HCT116 (cell line): Measurements from ENCODE around the gene PPP1CC.

ENCODE experiments used
- CTCF ChIP-seq, 3 experiments: fragments of 200-600 bp in 1 of 3; sonication (generic) in 1 of 3; IDR thresholded peaks in 2 of 3; conservative IDR thresholded peaks in 1 of 3; 2 replicates each; pipeline ENCODE4 v1.5.1; 2012 to 2017; ENCODE audit warnings: low read depth in 2 of 3, low read length in 2 of 3, antibody characterized with exemption in 1 of 3, borderline replicate concordance in 1 of 3, control low read depth in 1 of 3, mild to moderate bottlenecking in 1 of 3, mixed read lengths in 1 of 3, mixed run types in 1 of 3, moderate library complexity in 1 of 3; ENCODE audit not compliant: insufficient read depth in 1 of 3
- EZH2 ChIP-seq: fragments of 200-600 bp; sonication (generic); IDR thresholded peaks from 2 replicates; pipeline ENCODE4 v1.6.1; 2017; ENCODE audit warnings: antibody characterized with exemption, mixed run types
- EZH2phosphoT487 ChIP-seq: fragments of 200-600 bp; IDR thresholded peaks from 2 replicates; pipeline ENCODE4 v1.6.1; 2018; ENCODE audit warnings: antibody characterized with exemption, borderline replicate concordance
- FOSL1 ChIP-seq: IDR thresholded peaks from 2 replicates; pipeline ENCODE4 v1.6.1; 2012; ENCODE audit warnings: low read depth
- MAX ChIP-seq: IDR thresholded peaks from 2 replicates; pipeline ENCODE4 v1.6.1; 2012
- POLR2AphosphoS5 ChIP-seq: IDR thresholded peaks from 2 replicates; pipeline ENCODE4 v1.6.1; 2011; ENCODE audit warnings: mild to moderate bottlenecking, low read depth, low read length, moderate library complexity
- REST ChIP-seq: IDR thresholded peaks from 2 replicates; pipeline ENCODE4 v1.6.1; 2012; ENCODE audit warnings: low read depth
- ZBTB33 ChIP-seq: IDR thresholded peaks from 2 replicates; pipeline ENCODE4 v1.6.1; 2011; ENCODE audit warnings: mild to moderate bottlenecking, low read length, moderate library complexity; ENCODE audit not compliant: insufficient replicate concordance; ENCODE audit errors: extremely low read depth
- ZNF274 ChIP-seq: fragments of 200-500 bp; sonication (Bioruptor generic); IDR thresholded peaks from 2 replicates; pipeline ENCODE4 v1.6.1; 2014; ENCODE audit warnings: mild to moderate bottlenecking, low read depth, low read length, inconsistent platforms

GRCh38 chr12:110767863-110768262 lies 25.2 kb upstream of the PPP1CC start:
- TF ChIP-seq CTCF (IDR thresholded peaks at IDR 0.05 in 2 of 3, conservative IDR thresholded peaks at IDR 0.05 in 1 of 3; ENCODE audit: borderline replicate concordance in 1 of 3, insufficient read depth in 1 of 3, low read depth in 2 of 3, low read length in 2 of 3) (no peak), REST (no peak), POLR2AphosphoS5 (no peak), EZH2 (no peak), MAX (no peak), ZNF274 (no peak), FOSL1 (no peak), EZH2phosphoT487 (no peak), ZBTB33 (no peak)
